Body of pancreas (tissue), 4 donors: ENCODE measurements around the gene BEND3.

Source experiments
- CTCF ChIP-seq, 7 experiments: fragments of 450-650 bp in 4 of 7; fragments of 200-600 bp in 3 of 7; sonication (generic) in 3 of 7; IDR thresholded peaks; one replicate each; pipeline ENCODE4 v1.5.1; 2016 to 2019; ENCODE audit warnings: antibody characterized with exemption in 7 of 7
- POLR2A ChIP-seq, 3 donors: fragments of 450-650 bp; IDR thresholded peaks; one replicate each; pipeline ENCODE4 v1.6.1; 2016; ENCODE audit warnings: antibody characterized with exemption in 3 of 3, mild to moderate bottlenecking in 2 of 3

GRCh38 chr6:107118976-107119375 lies 3.7 kb upstream of the BEND3 start:
- TF ChIP-seq CTCF (IDR thresholded peaks at IDR 0.05) (no peak), POLR2A (IDR thresholded peaks at IDR 0.05) (no peak)
